Measurements from ENCODE around the gene INVS.

GRCh38 chr9:100088202-100088601 lies 10.8 kb upstream of the INVS start:
- TF ChIP-seq CTCF (conservative IDR thresholded peaks at IDR 0.05) = no peak
- TF ChIP-seq ZFX (IDR thresholded peaks at IDR 0.05) = no peak
